DMS 273 (cell line): ENCODE results near the gene LRBA.
A peak's percentile ranks its signal among the peaks of the same experiment; 100 is the strongest.
"Not testable (repeated sequence)": the region's sequence is repeated elsewhere in the genome, so short reads cannot be mapped to it uniquely, and the experiment has no call there.

Experiments
- DNase-seq: peaks from one replicate; lab custom pipeline; 2025; ENCODE audit not compliant: unreplicated experiment; lab: John Stamatoyannopoulos, UW

Gene LRBA, protein sequence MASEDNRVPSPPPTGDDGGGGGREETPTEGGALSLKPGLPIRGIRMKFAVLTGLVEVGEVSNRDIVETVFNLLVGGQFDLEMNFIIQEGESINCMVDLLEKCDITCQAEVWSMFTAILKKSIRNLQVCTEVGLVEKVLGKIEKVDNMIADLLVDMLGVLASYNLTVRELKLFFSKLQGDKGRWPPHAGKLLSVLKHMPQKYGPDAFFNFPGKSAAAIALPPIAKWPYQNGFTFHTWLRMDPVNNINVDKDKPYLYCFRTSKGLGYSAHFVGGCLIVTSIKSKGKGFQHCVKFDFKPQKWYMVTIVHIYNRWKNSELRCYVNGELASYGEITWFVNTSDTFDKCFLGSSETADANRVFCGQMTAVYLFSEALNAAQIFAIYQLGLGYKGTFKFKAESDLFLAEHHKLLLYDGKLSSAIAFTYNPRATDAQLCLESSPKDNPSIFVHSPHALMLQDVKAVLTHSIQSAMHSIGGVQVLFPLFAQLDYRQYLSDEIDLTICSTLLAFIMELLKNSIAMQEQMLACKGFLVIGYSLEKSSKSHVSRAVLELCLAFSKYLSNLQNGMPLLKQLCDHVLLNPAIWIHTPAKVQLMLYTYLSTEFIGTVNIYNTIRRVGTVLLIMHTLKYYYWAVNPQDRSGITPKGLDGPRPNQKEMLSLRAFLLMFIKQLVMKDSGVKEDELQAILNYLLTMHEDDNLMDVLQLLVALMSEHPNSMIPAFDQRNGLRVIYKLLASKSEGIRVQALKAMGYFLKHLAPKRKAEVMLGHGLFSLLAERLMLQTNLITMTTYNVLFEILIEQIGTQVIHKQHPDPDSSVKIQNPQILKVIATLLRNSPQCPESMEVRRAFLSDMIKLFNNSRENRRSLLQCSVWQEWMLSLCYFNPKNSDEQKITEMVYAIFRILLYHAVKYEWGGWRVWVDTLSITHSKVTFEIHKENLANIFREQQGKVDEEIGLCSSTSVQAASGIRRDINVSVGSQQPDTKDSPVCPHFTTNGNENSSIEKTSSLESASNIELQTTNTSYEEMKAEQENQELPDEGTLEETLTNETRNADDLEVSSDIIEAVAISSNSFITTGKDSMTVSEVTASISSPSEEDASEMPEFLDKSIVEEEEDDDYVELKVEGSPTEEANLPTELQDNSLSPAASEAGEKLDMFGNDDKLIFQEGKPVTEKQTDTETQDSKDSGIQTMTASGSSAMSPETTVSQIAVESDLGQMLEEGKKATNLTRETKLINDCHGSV (N-terminal part only)

DNA sequence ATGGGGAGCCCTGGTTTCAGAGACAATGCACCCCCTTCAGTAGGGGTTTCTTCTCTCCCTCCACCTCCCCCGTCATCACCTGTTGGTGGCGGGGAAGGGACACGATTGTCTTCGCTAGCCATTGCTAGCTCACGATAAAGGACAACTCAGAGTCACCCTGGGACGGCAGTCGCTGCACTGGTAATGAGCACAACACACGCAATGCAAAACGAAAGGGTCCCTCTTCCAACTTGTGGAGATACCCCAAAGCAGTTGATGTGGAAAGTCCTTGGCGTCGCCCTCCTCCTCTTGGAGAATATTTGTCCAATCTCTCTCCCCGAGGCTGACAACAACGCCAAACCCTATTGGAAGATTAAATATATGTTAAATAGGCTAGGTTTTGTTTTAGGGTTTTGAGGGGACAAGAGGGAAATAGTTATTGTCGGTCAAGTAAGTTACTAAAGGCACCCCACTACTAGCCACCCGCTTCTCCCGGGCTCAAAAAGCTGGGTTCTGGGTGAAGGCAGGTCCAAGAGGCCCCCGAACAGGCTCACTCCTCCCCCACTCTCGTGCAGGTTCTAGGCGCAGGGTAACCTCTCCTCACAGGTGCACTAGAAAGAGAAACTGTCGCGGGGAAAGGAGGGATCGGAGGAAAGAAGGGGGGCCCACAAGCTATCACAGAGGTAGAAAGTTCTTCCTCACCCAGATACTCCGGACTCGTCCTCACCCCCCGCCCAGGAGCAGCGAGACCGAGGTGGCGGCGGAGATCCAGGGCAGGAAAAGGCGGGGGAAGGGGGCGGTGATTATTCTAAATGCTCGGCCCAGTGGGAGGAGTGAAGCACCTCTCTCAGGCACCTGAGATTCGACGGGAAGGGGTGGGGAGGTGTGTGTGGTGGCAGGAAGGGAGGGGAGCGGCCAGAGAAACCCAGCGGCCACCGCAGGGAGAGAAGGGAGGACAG lies at the start of gene LRBA:
Gene LRBA, minus strand, starts transcription at position 764 of the 938 bp plus-strand sequence. Its CDS starts 642 bp downstream, at position 122.
- DNase-seq: peak; percentile 84

DNA sequence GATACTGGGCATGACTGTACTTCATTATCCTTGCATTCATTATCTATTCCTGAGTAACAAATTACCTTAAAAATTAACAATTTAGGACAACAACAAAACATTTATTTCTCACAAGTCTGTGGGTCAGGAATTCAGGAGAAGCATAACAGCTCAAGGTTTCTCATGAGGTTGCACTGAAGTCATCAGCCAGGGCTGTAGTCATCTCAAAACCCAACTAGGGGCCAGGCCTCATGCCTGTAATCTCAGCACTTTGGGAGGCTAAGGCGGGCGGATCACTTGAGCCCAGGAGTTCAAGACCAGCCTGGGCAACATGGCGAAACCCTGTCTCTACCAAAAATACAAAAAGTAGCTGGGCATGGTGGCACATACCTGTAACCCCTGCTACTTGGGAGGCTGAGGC lies 48.1 kb upstream of the LRBA start:
- DNase-seq: not testable (repeated sequence)

DNA sequence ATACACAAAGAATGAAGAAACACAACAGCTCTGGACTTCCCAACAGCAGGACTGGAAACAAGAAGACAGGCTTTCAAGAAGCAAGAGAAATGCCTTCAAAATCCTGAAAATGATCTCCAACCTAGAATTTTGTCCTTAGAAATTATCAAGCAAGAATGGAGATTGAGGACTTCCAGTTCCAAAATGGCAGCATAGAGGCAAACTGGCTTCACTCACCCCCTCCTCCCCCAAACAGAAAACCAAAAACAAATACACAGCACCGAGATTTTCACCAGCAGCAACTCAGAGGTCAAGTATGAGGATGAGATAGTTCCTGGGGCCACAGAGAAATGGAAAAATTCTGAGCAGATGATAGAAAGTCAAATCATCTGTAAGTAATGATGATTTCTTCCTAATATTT lies 40.5 kb upstream of the LRBA start:
- DNase-seq: no peak

DNA sequence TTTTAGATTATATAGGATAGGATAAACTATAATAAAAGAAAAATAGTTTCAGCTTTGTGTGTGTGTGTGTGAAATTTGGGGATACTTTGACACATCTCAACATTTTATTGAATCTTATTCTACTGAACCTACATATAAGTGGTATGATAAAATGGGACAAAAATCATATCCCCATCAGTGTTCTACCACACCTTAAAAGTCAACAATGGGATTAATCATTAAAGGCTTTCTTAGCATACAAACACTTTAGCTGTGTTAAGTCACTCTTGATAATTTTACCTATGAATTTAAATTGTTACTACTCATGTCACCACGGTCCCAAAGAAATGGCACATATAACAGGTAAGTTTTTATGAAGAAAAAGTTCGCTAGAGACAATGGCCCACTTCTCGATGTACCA lies 37.7 kb upstream of the LRBA start:
- DNase-seq: no peak

DNA sequence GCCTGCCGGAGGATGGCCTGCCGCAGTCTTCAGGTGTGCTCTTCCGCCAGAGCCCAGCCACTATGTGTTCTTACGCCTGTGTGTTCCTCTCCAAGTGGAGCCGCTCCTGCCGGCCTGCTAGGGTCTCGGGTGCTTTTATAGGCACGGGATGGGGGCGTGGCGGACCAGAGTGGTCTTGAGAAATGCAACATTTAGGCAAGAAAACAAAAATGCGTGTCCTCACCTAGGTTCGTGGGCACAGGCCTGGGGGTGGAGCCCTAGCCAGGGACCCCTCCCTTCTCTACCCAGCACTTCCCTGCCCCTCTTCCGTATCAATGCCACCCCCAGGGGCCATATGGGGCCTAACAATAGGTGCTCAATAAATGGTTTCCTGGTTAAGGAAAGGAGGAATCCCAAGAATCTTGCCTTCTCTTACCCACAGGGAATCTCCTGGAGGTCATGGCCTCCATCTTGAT lies 34.4 kb upstream of the LRBA start:
- DNase-seq: no peak

DNA sequence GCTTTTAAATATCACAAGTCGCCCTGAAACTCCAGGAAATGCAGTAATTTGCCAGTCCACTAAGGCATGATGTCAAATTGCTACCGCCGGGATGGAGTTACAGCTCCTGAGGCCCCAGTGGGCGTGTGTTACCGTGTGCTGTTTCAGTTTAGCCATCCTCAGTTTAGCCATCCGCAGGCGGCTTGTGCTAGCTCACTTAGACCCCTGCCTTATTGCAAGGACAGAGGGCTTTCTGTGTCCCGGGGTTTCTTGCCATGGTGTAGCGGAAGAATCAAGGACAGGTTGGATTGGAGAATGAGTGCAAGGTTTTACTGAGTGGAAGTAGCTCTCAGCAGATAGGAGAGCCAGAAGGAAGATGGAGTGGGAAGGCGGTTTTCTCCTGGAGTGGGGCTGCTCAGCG lies 33.8 kb upstream of the LRBA start:
- DNase-seq: no peak

DNA sequence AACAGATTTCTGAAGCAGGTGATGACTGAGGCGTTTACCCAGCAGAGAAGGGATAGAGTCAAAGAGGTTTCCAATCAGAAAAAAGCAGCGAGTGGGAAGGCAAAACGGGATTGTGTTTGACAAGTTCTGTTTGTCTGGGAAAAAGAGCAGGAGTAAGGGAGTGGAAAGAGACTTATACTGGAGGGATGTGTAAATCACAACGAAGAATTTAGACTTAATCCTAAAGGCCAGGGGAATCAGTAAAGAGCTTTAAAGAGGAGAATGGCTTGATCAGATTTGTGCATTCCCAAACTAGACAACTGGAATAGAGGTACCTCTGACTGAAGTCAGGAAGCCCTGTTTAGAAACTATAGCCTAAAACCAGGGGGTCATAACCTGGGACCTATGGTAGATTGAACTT lies 31.5 kb upstream of the LRBA start:
- DNase-seq: no peak

DNA sequence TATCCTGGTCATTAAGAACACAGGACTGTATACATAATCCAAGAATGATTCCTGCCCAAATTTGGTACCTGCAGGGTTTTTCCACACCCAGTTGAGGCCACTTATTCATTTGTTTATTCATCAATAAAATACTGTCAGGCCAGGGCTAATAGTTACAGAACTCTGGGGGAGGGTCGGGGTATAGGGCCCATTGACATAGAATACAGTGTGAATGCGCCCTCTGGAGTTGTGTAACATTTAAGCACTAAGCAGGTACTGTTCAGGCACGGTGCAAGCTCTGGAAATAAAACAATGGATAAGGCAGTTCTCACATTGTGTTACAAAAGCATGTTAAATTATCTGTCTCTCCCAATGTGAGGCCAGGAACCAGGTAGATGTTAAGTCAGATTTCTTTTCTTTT lies 30.8 kb upstream of the LRBA start:
- DNase-seq: peak; percentile 37

DNA sequence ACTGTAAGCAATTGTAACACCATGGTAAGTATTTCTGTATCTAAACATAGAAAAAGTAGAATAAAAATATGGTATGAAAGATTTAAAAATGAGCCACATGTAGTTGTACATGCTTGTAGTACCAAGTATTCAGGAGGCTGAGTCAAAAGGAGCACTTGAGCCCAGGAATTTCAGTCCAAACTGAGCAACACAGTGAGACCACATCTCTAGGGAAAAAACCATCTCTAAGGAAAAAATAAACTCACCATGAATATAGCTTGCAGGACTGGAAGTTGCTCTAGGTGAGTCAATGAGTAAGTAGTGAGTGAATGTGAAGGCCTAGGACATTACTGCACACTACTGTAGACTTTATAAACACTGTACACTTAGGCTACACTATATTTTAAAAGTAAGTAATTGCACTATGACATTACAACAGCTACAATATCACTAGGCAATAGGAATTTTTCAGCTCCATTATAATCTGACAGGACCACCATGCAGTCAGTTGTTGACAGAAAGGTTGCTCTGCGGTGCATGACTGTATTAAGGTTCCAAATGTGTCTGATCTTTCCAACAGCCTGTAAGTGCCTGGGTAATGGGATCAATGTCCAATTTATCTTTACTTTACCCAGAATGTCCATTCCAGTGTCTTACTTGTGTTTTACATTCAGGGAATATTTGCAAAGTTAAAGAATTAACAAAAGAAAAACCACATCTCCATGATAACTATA lies 28.9 kb upstream of the LRBA start:
- no peak for DNase-seq

DNA sequence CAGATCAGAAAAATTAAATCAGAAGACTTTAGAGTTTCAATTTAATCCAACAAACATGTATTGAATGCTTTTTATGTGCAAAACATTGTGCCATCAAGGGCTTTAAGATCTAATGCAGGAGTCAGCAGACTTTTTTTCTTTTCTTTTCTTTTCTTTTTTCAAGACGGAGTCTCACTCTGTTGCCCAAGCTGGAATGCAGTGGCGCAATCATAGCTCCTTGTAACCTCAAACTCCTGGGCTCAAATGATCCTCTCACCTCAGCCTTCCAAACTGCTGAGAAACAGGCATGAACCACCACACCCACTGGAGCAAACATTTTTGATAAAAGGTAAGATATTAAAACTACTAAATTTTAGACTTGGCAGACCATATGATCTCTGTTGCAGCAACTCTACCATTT lies 24.6 kb upstream of the LRBA start:
- no peak for DNase-seq

DNA sequence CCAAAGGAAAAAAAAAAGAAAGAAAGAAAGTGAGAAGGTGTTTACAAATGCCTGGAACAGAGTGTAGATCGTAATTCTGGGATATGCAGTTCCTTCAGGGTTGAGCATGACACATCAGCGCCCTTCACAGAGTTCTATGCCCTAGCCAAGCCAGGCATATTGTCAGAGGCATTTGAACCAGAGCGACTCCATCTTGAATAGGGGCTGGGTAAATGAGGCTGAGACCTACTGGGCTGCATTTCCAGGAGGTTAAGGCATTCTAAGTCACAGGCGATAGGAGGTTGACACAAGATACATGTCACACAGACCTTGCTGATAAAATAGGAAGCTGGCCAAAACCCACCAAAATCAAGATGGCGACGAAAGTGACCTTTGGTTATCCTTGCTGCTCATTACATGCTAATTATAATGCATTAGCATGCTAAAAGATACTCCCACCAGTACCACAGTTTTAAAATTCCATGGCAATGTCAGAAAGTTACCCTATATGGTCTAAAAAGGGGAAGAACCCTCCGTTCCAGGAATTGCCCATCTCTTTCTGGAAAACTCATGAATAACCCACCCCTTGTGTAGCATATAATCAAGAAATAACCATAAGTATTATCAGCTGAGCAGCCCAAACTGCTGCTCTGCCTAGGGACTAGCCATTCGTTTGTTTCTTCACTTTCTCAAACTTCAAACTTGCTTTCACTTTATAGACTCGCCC lies 23.5 kb upstream of the LRBA start:
- no peak for DNase-seq

DNA sequence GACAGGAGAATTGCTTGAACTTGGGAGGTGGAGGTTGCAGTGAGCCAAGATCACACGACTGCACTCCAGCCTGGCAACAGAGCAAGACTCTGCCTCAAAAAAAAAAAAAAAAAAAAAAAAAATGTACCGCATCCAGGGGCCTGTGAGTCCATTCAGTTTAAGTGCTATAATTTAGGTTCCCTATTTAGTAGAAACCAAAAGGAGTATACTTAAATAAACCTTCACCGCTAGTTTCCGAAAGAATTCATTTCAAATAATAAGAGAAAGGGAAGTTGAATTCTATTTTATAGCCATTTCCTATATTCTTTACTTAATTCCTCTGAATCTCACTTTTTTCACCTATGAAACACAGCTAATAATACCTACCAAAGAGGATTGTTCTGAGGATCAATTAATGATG lies 20.8 kb upstream of the LRBA start:
- DNase-seq: no peak

DNA sequence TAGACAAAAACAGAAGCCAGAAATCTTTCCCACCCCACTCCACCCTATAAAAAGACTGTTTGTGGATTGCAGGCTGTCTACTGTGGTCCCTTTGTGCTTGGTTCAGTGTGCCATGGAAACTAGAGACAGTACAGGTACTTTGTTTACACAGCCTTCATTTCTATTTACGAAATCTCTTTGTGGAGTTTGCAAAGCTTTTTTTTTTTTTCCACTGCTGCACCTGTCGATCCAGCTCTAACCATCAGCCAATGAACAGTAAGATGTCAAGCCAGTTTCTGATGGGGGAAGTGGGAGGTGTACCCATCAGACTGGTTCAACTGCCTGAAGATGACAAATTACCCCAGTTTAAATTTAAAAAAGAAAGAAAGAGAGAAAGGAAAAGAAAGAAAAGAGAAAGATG lies 20.2 kb upstream of the LRBA start:
- no peak for DNase-seq

DNA sequence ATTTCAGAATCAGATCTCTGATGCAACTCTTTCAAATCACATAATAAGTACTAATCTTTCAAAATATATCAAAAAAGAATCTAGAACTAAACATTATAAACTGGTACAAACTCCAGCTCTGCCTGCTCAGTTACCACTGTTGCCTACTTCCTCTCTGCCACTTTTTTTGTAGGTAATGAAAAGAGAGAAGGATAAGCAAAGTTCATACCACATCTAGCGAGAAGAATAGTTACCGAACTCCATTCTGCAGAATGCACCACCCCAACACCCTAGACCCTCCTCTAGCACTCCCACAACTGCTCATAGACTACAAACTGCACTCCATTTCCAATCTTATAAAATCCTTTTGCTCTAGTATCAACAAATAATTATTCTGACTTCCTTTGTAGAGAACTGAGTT lies 19.7 kb upstream of the LRBA start:
- no peak for DNase-seq

DNA sequence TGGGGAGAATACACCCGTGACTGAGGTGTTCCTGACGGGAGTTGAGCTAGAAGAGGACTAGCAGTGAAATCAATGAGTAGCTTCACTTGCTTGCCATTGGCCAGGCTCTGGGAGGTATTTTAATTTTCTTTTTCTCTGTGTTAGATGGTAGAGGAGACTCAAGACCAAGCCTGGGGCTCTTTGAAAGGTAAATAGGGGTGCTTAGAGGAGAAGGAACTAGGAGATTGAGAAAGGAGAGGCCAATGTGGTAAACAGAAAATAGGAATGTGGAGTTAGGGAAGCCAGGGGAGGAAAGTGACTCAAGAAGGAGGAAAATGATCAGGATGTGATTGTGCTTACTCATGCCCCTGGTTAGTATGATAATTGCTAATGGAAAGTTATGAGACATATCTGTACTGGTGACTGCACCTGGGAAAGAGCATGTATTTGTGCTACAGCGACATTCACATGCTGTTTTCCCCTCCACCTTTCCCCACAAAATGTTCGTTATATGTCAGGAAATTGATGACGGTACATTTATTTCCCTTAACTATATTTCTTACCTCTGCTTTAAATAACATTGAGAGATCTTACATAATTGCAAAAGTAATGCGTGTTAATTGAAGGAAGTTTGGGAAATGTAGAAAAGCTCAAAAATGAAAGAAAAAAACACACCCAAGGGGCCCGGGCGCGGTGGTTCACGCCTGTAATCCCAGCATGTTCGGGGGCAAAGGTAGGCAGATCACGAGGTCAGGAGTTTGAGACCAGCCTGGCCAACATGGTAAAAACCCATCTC lies 16.9 kb upstream of the LRBA start:
- no peak for DNase-seq

DNA sequence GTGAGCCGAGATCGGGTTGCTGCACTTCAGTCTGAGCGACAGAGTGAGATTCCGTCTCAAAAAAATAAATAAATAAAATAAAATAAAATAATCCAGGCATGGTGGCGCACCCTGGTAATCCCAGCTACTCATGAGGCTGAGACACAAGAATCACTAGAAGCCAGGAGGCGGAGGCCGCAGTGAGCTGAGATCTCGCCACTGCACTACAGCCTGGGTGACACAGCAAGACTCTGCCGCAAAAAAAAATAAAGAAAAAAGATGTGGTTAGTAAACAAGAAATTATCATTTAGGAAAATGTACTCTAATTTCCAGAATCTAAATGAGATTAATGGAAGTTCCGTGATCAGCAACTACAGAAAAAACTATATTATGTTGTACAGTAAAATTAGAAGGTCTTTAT lies 14.5 kb upstream of the LRBA start:
- DNase-seq: no peak

DNA sequence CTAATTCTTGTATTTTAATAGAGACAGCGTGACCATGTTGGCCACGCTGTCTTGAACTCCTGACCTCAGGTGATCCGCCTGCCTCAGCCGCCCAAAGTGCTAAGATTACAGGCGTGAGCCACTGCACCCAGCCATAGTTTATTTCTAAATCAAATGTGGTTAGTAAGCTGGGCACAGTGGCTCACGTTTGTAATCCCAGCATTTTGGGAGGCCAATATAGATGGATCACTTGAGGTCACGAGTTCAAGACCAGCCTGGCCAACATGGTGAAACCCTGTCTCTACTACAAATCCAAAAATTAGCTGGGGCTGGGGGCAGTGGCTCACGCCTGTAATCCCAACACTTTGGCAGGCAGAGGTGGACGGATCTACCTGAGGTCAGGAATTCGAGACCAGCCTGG lies 13.9 kb upstream of the LRBA start:
- DNase-seq: not testable (repeated sequence)

DNA sequence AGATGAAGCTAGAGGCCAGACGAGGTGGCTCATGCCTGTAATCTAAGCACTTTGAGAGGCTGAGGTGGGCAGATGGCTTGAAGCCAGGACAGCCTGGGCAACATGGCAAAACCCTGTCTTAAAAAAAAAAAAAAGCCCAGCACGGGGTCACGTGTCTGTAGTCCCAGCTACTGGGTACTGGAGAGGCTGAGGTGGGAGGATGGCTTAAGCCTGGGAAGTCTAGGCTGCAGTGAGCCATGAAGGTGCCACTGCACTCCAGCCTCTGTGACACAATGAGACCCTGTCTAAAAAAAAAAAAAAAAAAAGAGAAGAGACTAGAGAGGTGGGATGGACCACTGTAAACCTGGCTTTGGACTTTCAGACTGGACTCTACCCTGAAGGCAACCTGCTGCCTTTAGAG lies 10.7 kb upstream of the LRBA start:
- no peak for DNase-seq
